Measurements from ENCODE around the gene RNF144B. TPM values are rescaled to one million over a fixed set of nuclear protein-coding genes. Genes with fewer than 3 reads are reported as not detected.
"Not testable (repeated sequence)": the region's sequence is repeated elsewhere in the genome, so short reads cannot be mapped to it uniquely, and the experiment has no call there.

RNF144B gene
- total and polyA plus RNA-seq, 2 of the 8 experiments (the other 6 are each of a cell fraction or from before 2014, with no cell fraction given): 1.8 to 11.2 TPM

DNA sequence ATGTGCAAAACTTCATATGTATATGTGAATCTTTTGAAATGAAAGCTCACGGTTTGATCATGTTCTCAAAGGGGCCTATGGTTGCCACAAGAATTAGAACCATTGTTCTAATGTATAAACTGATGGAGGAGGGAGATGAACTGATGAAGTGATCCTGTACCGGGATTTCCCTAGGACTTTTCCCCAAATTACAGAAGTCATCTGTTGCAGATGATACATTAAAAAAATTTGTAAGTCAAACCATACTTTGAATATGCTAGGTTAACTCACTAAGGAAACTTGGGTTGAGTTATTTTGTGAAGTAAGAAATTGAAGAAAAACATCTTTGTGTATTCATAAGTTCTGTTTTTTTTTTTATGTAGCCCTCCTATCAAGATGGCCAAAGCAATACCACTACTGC, 33.9 kb upstream of the RNF144B start (continued):
- TF ChIP-seq ATF2 (IDR thresholded peaks at IDR 0.05; ENCODE audit: low read length) (no peak), SIN3A (conservative IDR thresholded peaks at IDR 0.05 in 1 of 2, IDR thresholded peaks at IDR 0.05 in 1 of 2; ENCODE audit: low read depth in 1 of 2, low read length in 2 of 2) (no peak), POLR2A (IDR thresholded peaks at IDR 0.05; ENCODE audit: control extremely low read depth in 1 of 2, low read depth in 2 of 2, low read length in 2 of 2) (no peak)
- TF ChIP-seq, protein P1, sequence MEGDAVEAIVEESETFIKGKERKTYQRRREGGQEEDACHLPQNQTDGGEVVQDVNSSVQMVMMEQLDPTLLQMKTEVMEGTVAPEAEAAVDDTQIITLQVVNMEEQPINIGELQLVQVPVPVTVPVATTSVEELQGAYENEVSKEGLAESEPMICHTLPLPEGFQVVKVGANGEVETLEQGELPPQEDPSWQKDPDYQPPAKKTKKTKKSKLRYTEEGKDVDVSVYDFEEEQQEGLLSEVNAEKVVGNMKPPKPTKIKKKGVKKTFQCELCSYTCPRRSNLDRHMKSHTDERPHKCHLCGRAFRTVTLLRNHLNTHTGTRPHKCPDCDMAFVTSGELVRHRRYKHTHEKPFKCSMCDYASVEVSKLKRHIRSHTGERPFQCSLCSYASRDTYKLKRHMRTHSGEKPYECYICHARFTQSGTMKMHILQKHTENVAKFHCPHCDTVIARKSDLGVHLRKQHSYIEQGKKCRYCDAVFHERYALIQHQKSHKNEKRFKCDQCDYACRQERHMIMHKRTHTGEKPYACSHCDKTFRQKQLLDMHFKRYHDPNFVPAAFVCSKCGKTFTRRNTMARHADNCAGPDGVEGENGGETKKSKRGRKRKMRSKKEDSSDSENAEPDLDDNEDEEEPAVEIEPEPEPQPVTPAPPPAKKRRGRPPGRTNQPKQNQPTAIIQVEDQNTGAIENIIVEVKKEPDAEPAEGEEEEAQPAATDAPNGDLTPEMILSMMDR (IDR thresholded peaks at IDR 0.05; ENCODE audit: control extremely low read depth in 1 of 3, insufficient read depth in 1 of 3, low read depth in 1 of 3, low read length in 3 of 3): no peak

DNA sequence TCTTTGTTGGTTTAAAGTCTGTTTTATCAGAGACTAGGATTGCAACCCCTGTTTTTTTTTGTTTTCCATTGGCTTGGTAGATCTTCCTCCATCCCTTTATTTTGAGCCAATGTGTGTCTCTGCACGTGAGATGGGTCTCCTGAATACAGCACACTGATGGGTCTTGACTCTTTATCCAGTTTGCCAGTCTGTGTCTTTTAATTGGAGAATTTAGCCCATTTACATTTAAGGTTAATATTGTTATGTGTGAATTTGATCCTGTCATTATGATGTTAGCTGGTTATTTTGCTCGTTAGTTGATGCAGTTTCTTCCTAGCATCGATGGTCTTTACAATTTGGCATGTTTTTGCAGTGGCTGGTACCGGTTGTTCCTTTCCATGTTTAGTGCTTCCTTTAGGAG, 29.6 kb upstream of the RNF144B start:
- WGBS, 2 experiments (ENCODE audit: extremely low coverage in 1 of 2, insufficient coverage in 1 of 2, insufficient read length in 1 of 2, insufficient replicate concordance in 2 of 2, low coverage in 1 of 2, low lambda C conversion rate in 2 of 2, missing lambda C conversion rate in 1 of 2): 88% methylated on average over 1 of the region's 4 CpGs; no CpG with 5 or more reads in 1 of the 2 experiments
- H3K36me3 ChIP-seq (ENCODE audit: control insufficient read depth in 2 of 4, insufficient read depth in 4 of 4, low read length in 3 of 4); H4K20me1 ChIP-seq (replicated peaks in 1 of 2; ENCODE audit: control insufficient read depth in 1 of 2, insufficient read depth in 2 of 2, low read length in 2 of 2); H3K79me2 ChIP-seq (ENCODE audit: control insufficient read depth in 1 of 2, insufficient read depth in 2 of 2, low read length in 2 of 2); H3K27ac ChIP-seq (ENCODE audit: low read depth, low read length); H3K9me3 ChIP-seq (ENCODE audit: insufficient read depth in 2 of 2, low read depth in 1 of 2, low read length in 1 of 2); H2AK5ac ChIP-seq (ENCODE audit: low read depth, low read length); H3K23me2 ChIP-seq (ENCODE audit: low read depth, low read length); H3K4ac ChIP-seq (replicated peaks; ENCODE audit: insufficient read length, low read depth, low read length); H4K5ac ChIP-seq (ENCODE audit: insufficient read length, low read depth, low read length); H3K27me3 ChIP-seq (replicated peaks in 1 of 4; ENCODE audit: control insufficient read depth in 3 of 4, extremely low read depth in 1 of 4, insufficient read depth in 3 of 4, low read length in 3 of 4); H4K8ac ChIP-seq (ENCODE audit: extremely low read depth, insufficient read depth, low read length); H3K9ac ChIP-seq (replicated peaks in 1 of 4; ENCODE audit: extremely low read depth in 1 of 4, low read depth in 3 of 4, low read length in 3 of 4); POLR2A ChIA-PET (ENCODE audit: partially characterized antibody); H2BK5ac ChIP-seq (ENCODE audit: low read depth, low read length); H2BK120ac ChIP-seq (replicated peaks; ENCODE audit: low read depth, low read length); DNase-seq (ENCODE audit: low read depth in 1 of 2, low spot score in 2 of 2); H4K91ac ChIP-seq (replicated peaks; ENCODE audit: insufficient read length, low read length); H3K4me2 ChIP-seq (ENCODE audit: insufficient read depth in 1 of 2, low read depth in 2 of 2, low read length in 2 of 2); H3K23ac ChIP-seq (ENCODE audit: insufficient read length); CTCF ChIA-PET (ENCODE audit: partially characterized antibody); H3K56ac ChIP-seq (replicated peaks; ENCODE audit: insufficient read length, low read depth, low read length); H3K14ac ChIP-seq (ENCODE audit: insufficient read length); H3K4me3 ChIP-seq (ENCODE audit: extremely low read depth in 1 of 4, insufficient read depth in 2 of 4, low read depth in 3 of 4, low read length in 4 of 4); H2BK15ac ChIP-seq (ENCODE audit: low read length); H2BK12ac ChIP-seq (ENCODE audit: low read depth, low read length); H3K4me1 ChIP-seq (replicated peaks in 1 of 4; ENCODE audit: control insufficient read depth in 3 of 4, insufficient read depth in 4 of 4, low read length in 3 of 4); H3K18ac ChIP-seq (ENCODE audit: extremely low read depth, low read length); FAIRE-seq; H3K79me1 ChIP-seq (ENCODE audit: low read depth, low read length); H2BK20ac ChIP-seq (ENCODE audit: low read length); H2AFZ ChIP-seq (ENCODE audit: low read length): not testable (repeated sequence)

Data from H1 (cell line).